ENCODE measurements around the gene OSBPL5.

Gene OSBPL5

DNA sequence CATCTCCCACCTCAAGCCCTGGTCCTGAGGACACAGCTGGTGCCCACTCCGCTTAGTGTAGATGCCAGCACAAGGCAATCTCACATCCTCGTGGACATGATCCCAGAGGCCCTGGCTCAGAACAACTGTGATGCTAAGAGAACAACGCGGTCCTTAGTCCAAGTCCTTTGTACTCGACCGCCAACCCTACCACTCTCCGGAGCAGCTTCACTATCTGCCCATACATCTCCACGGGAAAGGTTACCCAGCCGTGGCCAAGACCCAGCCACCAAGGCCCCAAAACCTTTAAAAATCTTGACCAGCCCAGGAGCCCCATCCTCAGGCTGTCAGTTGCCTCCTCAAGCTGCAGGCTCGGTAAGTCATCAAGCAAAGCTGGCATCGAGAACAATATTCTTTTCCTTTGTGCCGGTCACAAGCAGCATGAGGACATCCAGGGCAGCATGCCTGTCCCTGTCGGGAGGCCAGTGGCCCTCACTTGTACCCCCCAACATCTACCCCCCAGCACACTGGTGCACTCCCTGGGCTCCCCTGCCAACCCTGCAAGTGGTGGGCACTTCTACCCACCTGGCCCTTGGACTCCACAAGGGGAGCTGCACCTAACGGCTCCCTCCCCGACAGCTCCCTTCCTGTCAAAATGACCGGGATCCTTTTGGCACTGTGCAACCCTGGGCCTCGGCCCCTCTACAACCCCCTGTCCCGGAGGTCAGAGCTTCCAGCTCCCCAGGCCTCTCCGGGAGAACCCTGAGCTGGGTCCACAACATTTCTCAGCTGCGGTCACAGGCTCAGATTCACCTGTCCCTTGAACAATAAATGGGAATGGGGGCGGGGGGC is 2.5 kb downstream of the OSBPL5 start:
- no peak for DNase-seq

DNA sequence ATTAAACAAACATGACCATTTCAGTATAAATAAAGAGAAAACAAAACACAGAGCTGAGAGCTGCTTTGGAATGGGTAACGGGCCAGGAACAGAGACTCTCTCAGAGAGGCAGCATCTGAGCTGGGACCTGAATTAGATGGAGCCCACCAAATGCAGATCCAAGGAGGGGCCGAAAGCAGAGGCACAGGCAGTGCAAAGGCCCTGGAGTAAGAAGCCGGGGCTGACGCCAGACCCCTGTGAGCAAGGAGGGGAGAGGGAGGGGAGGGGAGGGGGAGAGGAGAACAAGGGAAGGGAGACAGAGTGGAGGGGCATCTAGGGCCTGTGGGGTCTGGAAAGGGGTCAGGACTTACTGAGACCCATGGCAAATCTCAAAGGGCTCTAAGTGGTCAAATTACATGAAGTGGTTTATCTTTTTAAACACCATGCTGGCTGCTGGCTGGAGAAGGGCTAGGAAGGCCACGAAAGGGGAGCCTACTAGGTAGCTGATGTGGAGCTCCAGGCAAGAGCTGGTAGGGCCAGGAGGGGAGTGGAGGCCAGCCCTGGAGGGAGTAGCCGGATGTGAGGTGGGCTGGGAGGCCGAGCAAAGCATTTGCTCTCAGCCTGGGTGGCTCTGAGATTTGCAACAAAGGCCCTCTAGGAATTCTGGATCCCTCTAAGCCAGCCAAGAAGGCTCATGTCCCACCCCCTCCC is 3.2 kb downstream of the OSBPL5 start:
- no peak for DNase-seq

DNA sequence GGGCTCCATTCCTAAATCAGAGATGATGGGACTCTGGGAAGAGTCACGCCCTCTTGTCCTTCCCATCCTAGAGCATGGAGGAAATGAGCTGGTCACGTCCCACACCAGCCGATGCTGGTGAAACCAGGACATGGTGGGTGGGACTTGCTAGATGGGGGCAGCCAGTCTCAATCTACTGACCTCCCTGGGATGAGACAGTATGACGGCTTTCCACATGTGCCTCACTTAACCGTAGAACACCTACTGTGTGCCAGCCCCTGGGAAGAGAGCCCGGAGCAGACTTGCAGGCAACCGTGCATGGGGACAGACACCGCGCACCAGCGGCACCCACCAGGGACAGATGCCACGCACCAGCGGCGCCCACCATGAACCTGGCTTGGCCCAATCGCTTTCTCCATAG is 3.8 kb downstream of the OSBPL5 start:
- no peak for DNase-seq

DNA sequence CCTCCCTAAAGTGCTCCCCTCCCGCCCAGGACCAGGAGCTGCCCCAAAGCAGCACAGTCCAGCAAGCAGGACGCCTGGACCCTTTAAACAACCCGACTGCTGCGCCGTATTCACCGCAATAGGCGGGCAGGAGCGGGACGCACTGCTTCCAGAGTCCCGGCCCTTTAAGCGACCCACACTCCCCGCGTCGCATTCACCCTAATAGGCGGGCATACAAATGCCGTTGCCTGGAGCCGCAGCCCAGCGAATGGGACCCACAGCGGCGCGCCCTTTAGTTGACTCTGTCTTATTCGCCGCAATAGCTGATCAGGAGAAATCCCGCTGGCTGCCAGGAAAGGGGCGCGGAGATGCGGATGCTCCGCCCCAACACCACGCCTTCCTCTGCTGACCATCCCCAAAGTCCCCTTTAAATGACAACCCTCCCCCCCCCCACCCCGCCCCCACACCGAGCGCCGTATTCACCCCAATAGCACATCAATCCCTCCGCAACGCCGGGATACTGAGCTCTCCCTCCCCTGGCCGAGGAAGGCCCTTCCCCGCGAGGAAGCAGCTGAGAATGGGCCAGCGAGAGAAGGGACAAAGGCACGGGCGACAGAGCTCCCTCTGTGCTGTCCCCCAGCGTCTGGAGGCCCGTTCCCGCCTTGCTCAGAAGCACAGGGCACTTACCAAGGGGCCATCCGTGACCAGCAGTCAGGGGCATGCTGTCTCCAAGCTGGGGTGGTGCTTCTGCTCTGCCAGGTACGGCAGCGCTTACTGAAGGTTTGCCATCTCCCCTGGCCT is 4.7 kb downstream of the OSBPL5 start:
- no peak for DNase-seq

DNA sequence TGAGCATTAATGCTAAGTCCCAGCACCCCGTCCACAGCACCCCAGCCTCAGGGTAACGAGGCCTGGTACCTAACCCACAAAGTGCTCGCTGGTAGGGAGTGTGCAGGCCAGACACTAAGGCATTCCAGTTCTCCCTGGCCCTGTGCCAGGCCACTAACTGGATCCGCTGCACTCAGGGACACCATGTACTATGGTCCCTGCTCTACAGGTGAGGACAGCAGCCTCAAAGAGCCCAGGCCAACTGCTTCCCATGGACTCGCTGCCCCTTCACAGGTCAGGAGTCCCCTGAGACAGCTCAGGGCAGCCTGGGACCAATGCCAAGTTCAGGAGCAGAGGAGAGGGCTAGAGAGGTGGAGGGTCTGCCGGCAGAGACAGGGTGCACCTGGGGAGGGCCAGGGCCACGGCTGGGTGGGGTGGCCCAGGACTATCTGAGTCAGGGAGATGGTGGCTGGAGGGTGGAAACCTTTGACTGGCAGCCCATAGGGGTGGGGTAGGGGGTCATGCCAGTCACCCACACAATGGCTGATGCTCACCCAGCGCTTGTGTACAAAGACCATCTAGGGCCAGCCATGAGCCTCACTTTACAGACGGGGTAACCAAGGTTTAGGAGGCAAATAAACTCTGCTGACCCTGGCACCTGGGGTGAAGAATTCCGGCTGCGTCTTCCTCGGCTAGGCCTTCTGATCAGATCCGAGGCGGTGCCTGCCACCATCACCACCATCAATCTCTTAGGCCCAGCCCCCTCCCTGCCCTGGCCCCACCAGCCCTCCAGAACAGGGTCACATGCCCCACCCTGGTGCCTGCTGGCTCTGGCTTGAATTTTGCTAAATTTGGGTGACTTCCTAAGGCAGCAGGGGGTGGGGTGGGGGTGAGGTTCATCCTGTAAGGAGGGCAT is 5.6 kb downstream of the OSBPL5 start:
- no peak for DNase-seq

DNA sequence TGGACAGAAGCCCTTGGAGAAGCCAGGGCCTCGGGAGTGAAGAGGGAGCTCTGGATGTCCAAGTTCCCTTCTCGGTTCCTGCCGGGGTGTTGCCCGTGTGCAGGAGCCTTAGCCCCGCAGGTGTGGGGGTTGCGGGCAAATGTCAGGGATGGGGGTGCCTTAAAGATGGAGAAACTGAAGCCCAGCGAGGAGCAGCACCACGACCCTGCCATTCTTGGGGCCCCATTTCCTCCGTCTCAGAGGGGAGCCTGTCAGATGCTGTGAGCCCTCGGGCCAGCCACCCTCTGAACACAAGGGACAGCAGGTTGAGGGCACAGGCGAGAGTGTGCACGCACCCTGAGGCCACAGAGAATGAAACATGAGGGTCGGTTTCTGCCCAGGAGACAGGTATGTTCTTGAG is 6.3 kb downstream of the OSBPL5 start:
- DNase-seq: no peak

DNA sequence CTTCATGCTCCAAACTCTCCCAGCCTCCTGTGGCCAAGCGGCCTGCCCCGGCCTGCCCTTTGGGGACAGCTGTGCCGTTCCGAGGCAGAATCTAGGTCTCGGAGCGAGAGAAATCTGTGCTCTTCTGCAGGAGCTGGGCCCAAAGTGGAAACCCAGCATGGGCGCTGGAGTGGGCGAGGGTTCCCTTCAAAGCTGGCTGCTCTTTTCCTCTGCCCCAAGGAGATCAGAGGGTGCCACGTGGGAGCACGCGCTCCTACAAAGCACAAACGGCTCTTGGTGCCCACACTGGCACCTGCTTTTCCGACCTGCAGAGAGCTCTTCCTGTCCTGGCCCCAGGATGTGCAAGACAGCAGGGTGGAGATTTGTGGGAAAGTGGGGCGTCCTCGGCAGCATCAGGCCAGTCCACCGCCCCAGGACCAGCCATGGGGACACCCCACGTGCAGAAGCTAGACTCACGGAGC is 6.9 kb downstream of the OSBPL5 start:
- DNase-seq: no peak

DNA sequence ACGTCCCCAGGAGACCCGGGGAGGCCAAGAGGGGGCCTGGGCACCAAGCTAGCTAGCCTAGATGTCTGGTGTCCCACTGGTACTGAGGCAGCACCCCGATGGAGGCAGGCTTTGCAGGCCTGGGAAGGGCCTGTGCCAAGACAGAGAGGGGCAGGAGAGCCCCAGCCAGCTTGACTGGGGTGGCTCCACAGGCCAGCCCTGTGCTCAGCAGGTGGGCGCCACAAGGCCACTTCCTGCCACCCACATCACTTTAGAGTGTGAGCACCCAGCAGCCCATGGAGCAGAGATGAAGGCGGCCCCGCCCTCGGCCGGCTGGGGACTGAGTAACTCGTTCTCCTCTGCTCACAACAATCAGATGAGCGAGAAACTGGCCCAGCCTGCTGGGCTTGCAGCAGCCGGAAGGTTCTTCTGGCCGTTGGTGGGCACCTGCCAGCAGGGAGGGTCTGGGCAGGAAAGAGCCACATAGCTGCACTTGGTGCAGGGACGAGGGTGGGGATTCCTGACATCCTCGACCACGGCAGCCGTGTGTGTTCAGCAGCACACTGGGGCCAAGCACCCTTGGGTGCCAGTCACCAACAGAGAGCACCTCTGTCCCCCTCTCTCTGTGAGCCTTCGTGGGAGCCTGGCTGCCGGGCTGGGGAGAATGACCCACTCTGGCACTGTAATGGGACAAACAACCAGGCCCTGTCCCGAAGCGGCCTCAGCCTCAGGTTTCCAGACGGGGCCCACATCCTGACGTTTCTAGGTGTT is 7.6 kb downstream of the OSBPL5 start:
- DNase-seq: no peak

DNA sequence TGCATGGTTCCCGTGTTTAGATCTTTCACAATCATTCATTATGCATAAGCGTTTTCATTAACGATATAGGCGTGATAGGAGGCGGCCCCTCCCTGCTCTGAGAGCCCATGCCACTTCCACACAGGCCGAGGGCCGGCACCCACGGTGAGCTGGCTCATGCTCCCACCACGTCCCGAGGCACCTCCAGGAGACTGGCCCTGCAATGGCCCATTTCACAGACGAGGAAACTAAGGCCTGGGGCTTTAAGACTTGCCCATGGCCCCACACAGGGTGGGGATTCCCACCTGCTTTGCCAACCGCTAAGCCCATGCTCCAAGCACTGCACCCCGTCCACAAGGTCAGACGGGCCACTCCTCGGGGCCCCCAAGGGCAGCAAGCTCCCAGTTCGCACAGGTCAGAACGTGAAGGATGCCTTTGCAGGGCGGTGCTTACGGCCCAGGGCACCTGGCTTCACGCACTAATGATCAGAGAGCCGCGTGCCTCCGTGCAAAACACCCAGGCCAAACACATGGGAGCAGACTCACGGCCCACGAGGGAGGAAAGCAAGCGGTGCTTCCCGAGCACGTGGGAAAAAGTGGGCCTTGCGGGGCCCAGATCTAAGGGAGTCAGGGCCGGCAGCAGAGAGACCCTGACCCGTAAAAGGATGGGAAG is 8.3 kb downstream of the OSBPL5 start:
- no peak for DNase-seq

DNA sequence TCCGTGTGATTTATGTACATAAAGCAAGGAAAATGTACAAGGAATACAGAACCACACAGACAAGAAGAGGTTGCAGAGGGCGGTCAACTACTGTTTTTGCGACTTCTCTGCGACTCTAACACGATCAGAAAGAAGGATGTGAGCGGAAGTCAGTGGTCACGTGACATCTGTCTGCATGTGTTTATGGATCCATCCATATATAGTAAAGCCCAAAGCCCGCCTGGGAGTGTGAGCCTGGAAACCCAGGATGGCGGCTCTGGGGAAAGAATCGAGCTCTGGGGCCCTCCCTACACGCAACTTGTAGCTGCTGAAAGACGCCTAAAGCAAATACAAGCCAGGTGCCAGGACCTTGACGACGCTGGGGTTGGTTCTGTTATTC is 8.8 kb downstream of the OSBPL5 start:
- DNase-seq: no peak

DNA sequence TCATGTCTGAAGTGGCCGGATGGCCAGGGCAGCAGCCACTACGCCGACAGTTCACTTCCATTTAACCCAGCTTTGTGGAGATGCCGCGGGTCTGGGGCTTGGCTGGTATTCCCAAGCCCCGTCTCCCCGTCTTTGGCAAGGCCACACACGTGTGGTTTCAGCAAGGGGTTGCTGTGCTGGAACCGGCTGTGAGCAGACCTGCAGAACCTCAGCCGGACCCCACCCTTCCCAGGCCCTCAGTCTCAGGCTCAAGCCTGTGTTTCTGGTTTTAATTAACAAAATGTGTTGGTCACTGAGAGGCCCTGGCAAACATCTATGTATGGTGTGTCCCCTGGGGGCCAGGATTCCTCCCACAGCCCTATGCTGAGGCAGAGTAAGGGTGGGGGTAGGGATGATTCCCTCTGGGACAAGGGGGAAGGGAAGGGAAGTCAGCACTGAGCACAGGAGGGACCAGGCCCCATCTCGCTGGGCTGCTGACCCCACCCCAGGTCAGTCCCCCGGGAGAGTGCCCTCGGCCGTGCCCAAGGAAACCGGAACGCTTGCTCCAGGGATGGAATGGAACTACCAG is 9.3 kb downstream of the OSBPL5 start:
- no peak for DNase-seq

DNA sequence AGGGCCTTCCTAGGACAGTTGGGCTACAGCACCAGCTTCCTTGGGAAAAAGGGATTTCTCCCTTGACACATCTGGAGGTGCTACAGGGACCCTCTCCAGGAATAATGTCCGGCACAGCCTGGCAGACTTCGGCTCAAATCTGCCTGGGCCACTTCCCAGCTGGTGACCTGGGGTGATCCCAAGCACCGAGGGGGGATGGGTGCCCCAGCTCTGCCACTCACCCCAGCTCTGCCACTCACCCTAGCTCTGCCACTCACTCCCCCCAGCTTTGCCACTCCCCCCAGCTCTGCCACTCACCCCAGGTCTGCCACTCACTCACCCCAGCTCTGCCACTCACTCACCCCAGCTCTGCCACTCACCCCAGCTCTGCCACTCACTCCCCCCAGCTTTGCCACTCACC is 9.9 kb downstream of the OSBPL5 start:
- no peak for DNase-seq

DNA sequence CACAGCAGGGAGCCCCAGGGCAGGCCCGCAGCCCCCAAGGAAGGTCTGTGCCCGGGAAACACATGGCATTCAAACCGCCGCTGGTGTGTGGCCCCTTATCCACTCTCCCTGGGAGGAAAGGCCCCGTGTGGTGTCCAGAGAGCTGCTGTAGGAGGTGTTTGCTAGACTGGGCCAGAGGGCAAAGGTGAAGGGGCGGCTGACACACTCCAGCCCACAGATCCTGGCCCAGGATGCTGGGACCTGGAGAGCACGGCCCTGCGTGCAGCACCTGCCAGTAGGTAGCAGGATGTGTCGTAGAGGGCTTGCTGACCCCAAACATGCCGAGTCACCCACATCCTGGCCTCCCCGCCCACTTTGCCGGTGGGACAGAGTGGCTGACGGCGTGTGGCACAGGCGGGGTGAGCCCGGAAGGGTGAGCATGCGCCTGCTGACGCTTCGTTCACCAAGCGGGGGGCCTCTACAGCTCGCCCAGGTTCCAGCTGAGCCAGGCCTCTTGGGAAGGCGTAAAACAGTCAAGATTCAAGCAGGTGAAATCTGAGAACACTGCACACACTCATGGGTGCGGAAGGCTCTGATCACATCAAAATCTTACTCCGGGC is 11.0 kb downstream of the OSBPL5 start:
- no peak for DNase-seq

DNA sequence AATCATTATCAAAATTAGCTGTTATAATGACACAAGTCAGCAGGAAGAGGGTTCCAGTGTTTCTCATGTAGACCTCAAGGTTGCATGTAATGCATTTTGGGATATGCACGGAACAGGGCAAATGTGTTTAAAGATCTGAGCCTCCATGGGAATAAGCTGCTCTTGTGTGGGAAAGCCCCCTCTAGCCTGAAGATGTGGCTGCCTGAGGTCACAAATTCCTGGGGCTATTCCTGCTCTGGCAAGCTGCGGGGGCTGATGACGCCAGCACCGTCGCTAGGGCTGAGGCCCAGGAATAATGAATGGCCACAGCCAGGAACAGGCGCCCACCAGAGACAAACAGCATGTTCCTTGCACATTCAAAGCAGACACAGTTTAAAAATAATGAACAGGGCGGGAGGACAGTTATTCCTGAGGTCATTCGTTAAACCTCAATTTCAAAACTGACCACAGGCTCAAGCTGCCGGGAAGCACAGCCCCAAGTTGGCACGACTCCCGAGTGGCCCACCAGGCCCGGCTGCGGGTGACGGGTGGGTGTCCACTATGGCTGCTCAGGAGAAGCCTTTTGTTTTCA is 11.7 kb downstream of the OSBPL5 start:
- no peak for DNase-seq

DNA sequence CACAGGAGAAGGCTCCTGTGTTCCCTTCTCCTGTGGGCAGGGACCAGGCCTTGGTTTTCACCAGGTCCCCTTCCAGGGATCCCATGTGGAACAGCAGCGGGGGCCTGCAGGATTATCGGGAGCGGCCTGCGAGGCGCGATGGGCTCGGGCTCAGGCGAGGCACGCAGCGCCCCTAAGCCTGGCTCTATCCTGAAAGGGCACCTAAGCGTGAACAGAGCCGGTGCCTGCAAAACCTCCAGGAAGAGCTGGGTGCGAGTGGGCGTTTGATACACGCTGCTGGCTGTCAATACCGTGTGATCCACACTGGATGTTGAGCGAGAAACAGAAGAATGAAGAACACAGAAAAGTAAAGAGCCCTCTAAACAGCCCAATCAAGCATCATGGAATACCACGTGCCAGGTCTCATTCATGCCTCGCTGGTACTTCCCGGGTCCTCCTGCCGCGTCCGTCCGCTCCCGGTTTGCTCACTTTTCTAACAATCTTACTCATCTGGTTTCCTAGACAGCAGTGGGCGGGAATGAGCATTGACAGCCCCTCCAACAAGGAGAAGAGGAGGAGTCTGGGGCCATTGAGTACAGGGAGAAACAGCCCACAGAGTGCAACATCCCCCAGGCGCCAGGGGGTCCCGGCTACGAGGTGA is 12.5 kb downstream of the OSBPL5 start:
- DNase-seq: no peak

DNA sequence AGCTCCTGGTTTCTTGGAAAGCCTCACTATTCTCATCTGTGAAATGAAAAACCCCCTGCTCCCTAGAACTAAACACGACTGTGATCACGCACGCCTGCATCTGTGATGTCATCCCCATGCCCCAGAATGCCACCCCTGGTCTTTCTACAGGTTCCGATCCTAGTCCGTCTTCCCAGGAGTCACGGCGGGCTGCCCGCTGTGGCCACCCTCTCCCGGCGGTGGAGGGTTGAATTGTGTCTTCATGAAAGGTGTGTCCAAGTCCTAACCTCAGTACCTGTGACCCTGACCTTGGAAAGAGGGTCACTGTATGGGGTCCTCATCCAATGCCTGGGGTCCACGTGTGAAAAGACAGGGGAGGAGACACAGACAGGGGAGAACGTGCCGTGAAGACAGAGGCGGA is 14.4 kb downstream of the OSBPL5 start:
- no peak for DNase-seq

DNA sequence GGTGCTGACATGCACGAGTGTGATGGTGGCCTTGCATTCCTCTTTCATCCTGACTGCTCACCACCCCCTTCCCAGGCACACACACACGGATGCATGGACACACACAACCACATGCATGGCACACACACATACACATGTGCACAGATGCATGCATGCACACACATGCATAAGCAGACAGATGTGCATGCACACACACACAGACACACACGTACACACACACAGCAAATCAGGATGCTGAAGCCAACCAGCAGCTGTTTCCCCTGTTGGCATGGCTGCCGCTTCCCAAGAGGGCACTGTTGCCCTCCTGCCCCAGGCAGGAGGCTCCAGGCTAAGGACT is 15.3 kb downstream of the OSBPL5 start:
- DNase-seq: no peak

DNA sequence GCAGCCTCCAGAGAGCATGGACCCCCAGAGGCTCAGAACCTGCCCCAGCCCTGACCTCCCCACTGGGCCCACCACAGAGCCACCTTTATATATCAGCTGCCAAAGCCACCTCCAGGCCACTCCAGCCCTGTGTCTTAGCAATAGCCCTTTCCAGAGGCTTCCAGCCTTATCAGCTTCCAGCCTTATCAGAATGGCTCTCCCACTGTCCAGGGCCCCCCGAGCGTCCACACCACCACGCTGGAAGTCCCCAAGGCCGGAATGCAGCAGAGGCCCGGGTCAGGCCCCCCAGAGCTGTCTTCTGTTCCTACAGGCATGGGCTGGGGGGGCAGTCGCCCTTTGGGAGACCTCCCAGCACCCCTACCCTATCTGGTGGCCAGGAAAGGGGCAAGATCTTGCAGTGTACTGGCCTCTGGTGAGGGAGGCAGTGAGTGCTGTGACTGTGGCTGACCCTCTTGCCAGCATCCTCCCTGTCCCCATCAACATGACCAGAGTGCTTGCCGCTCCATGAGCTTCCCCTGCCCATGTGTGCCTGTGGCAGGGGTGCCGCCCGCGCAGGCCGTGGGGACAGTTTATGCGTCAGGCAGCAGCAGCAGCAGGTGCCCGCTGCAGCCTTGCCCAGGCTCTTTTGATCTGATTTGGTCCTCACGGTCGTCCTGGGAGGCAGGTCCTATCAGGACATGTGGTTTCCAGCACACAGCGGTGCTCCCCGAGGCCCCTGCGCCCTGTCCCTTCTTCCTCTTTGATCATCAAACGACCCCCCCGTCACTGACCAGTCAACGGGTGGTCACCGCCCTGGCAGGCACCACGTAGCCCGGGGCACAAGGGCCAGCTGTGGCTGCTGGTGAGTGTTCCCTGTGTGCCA is 15.9 kb downstream of the OSBPL5 start:
- no peak for DNase-seq

Data from activated CD8-positive, alpha-beta memory T cell treated with anti-CD3 and anti-CD28 coated beads, Interleukin-2, amount 50 U/mL, for 48 hours (primary cell).